Lower lobe of right lung (tissue), 2 donors: ENCODE measurements around the gene PER2. TPM values are rescaled to one million over a fixed set of nuclear protein-coding genes. Genes with fewer than 3 reads are reported as not detected.

Experiments
- ATAC-seq, 2 donors: fragments of 200-7000 bp; cut with Tn5 transposase; one replicate each; pipeline ENCODE4 v1.9.1; 2020 to 2022; ENCODE audit warnings: mild to moderate bottlenecking in 2 of 2, moderate library complexity in 2 of 2
- DNase-seq: peaks from one replicate; pipeline ENCODE4 v3.0.0-alpha.2; 2020
- H3K27ac ChIP-seq: fragments of 200-600 bp; one replicate; pipeline ENCODE4 v1.8.0; 2022
- H3K27me3 ChIP-seq: fragments of 200-600 bp; one replicate; pipeline ENCODE4 v1.8.0; 2022; ENCODE audit warnings: low read depth
- H3K36me3 ChIP-seq: fragments of 200-600 bp; one replicate; pipeline ENCODE4 v1.8.0; 2022; ENCODE audit warnings: mild to moderate bottlenecking
- H3K4me1 ChIP-seq: fragments of 200-600 bp; one replicate; pipeline ENCODE4 v1.8.0; 2022
- H3K4me3 ChIP-seq: fragments of 200-600 bp; one replicate; pipeline ENCODE4 v1.8.0; 2022; ENCODE audit warnings: mild to moderate bottlenecking
- H3K9me3 ChIP-seq: fragments of 200-600 bp; one replicate; pipeline ENCODE4 v1.8.0; 2022
- CTCF ChIP-seq: fragments of 200-600 bp; IDR thresholded peaks from one replicate; pipeline ENCODE4 v1.8.0; 2022; ENCODE audit warnings: antibody characterized with exemption, mild to moderate bottlenecking
- intact Hi-C: fragments of 100-400 bp; cut with DNase I; formaldehyde crosslinking; loops from one replicate; pipeline ENCODE4 v1.11.0; 2022
- total RNA-seq: library from RNA; stranded (reverse); fragmentation: NEBNext Ultra II Directional; extraction: Animal tissue kit (Norgen Biotek cat#: 25700); gene quantifications from one replicate; pipeline ENCODE4 v1.2.1, GENCODE V29; 2021
- donor health status: DM: no; HTN: yes; CAD: no; lungs with severe emphysema.

PER2 gene
- total RNA-seq, 1 donor from 2014 or later, result 24.9 TPM

DNA sequence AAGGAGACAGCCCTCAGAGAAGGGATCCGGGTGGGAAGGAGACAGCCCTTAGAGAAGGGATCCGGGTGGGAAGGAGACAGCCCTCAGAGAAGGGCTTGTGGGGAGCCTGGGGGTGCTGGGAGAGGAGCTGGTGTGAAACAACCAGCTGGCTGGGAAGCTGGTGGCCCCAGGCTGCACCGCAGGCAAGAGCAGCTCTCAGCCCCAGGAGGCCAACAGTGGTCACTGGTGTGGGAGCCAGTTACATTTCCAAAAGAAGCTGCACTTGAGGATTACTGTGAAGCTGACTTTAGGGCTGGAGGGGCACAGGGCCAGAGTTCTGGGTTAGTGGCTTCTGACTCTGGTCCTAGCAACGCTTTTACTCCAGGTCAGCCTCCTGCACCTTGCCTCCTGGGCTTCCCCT, 51.8 kb downstream of the PER2 start:
- H3K4me1 ChIP-seq, result peaks cover 18% of the 10 kb centered on the region
- no peaks in the 10 kb centered on the region for H3K36me3 ChIP-seq
- no peak overlapping the region for H3K4me3 ChIP-seq
- no peak for TF ChIP-seq CTCF
- H3K27ac ChIP-seq, result no peak overlapping the region
- ATAC-seq (no peak), DNase-seq (no peak)
- intact Hi-C loops, result no loop called here
- H3K27me3 ChIP-seq, result peaks cover 13% of the 10 kb centered on the region
- no peaks in the 10 kb centered on the region for H3K9me3 ChIP-seq

- DNase-seq, result no peak
- no peak for TF ChIP-seq CTCF
These were observed 52.6 kb downstream of the PER2 start for GRCh38 chr2:238235856-238236255.

DNA sequence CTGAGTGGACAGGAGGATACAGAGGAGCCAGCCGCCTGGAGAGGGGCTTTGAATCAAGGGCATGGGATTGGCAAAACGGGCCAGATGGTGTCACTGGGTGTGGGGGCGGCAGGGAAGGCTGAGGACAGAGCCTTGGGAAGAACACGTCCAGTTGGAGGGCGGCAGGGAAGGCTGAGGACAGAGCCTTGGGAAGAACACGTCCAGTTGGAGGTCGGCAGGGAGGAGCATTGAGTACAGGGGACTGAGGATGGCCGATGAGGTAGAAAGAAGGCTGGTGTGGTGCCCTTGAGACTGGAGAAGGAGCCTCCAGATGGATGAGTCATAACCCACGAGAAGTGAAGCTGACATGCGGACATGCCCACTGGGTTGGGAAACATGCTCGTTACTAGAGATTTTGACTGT, 53.1 kb downstream of the PER2 start:
- DNase-seq (no peak), ATAC-seq (no peak)
- H3K27ac ChIP-seq, result no peak overlapping the region
- H3K4me3 ChIP-seq, result no peak overlapping the region
- H3K36me3 ChIP-seq, result no peaks in the 10 kb centered on the region
- intact Hi-C loops, result no loop called here
- peaks cover 9% of the 10 kb centered on the region for H3K27me3 ChIP-seq
- H3K9me3 ChIP-seq, result no peaks in the 10 kb centered on the region
- H3K4me1 ChIP-seq, result peaks cover 19% of the 10 kb centered on the region
- TF ChIP-seq CTCF, result no peak

More at GRCh38 chr2:238235856-238236255, 52.6 kb downstream of the PER2 start:
- Histone ChIP-seq H3K36me3 (no peaks in the 10 kb centered on the region), H3K4me3 (no peak overlapping the region), H3K9me3 (no peaks in the 10 kb centered on the region), H3K27ac (no peak overlapping the region), H3K4me1 (peaks cover 21% of the 10 kb centered on the region), H3K27me3 (peaks cover 9% of the 10 kb centered on the region)
- ATAC-seq, result no peak
- intact Hi-C loops, result no loop called here

DNA sequence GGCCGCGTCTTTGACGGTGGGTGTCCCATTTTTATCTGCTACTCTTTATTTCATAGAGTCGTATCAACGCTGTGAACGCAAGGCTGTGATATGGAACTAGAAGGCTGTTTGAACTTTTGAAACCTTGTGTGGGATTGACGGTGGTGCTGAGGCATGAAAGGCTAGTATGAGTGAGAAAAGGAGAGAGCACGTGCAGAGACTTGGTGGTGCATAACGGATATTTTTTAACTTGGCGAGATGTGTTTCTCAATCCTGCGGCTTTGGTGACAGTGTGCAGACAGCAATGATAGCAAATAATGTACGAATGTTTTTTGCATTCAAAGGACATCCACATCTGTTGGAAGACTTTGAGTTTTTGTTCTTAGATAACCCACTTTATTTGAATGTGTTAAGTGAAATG, 54.8 kb downstream of the PER2 start:
- intact Hi-C loops, result no loop called here
- TF ChIP-seq CTCF, result no peak
- Histone ChIP-seq H3K27me3 (peaks cover 4% of the 10 kb centered on the region), H3K4me3 (no peak overlapping the region), H3K9me3 (no peaks in the 10 kb centered on the region), H3K27ac (no peak overlapping the region), H3K4me1 (peaks cover 13% of the 10 kb centered on the region), H3K36me3 (no peaks in the 10 kb centered on the region)
- no peak for DNase-seq
- ATAC-seq, result no peak

GRCh38 chr2:238231809-238232208, 56.6 kb downstream of the PER2 start:
- H3K4me3 ChIP-seq, result peak overlapping the region; percentile 72
- intact Hi-C loops, result no loop called here
- no peak for DNase-seq
- peaks cover 13% of the 10 kb centered on the region for H3K4me1 ChIP-seq
- H3K9me3 ChIP-seq, result no peaks in the 10 kb centered on the region
- no peak overlapping the region for H3K27ac ChIP-seq
- no peaks in the 10 kb centered on the region for H3K27me3 ChIP-seq
- no peaks in the 10 kb centered on the region for H3K36me3 ChIP-seq
- no peak for ATAC-seq
- TF ChIP-seq CTCF, result no peak
